ENCODE data around the gene DRG1. TPM values are rescaled to one million over a fixed set of nuclear protein-coding genes. Genes with fewer than 3 reads are reported as not detected.

The DRG1 gene
- total and polyA plus RNA-seq, 2 experiments from 2014 or later, result 63.9 to 87.6 TPM

DNA sequence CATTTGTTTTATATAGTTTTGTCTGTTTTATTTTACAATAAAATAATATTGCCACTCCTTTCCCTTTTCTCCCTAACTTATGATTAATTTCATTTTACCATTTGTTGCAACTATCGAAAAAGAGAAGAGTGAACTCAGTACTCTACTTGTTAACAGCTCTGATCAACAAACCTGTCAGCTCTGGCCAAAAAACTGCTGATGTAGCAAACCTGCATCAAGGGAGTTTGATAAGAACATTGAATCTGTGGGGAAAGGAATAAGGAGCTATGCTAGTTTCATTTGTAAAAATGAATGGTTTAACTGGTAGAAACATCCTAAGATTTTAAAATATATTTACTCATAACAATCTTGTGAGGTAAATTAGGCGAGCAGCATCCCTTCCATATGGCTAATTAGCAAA is 47.4 kb downstream of the DRG1 start:
- Histone ChIP-seq H3K27ac (ENCODE audit: low read depth) (no peak overlapping the region), H3K4me1 (ENCODE audit: insufficient read depth) (no peaks in the 10 kb centered on the region), H3K79me2 (replicated peaks; ENCODE audit: insufficient read depth) (no peaks in the 10 kb centered on the region), H3F3A (replicated peaks; ENCODE audit: low read depth) (peaks cover 9% of the 10 kb centered on the region; the same call in 1 of the 2 replicates), H3K36me3 (ENCODE audit: insufficient read depth) (peaks cover 8% of the 10 kb centered on the region), H4K20me1 (replicated peaks; ENCODE audit: insufficient read depth) (peaks cover 4% of the 10 kb centered on the region; the same call in 1 of the 2 replicates), H3K4me2 (no peak overlapping the region), H3K9me2 (ENCODE audit: insufficient read depth) (no peaks in the 10 kb centered on the region), H3K4me3 (no peak overlapping the region), H3K27me3 (ENCODE audit: insufficient read depth) (no peaks in the 10 kb centered on the region), H2AFZ (no peak overlapping the region)
- DNase-seq (ENCODE audit: low spot score), result no peak
- H3K27me3 Mint-ChIP-seq (ENCODE audit: insufficient read depth, low read depth, poor library complexity), result no peaks in the 10 kb centered on the region
- H3K4me3 Mint-ChIP-seq, result no peak overlapping the region
- no peak for ATAC-seq
- H3K27ac Mint-ChIP-seq, result no peak overlapping the region
- TF ChIP-seq ZNF331 (CRISPR knock-in tag; IDR thresholded peaks at IDR 0.05; ENCODE audit: low read depth), result no peak
- TF ChIP-seq, protein P1, sequence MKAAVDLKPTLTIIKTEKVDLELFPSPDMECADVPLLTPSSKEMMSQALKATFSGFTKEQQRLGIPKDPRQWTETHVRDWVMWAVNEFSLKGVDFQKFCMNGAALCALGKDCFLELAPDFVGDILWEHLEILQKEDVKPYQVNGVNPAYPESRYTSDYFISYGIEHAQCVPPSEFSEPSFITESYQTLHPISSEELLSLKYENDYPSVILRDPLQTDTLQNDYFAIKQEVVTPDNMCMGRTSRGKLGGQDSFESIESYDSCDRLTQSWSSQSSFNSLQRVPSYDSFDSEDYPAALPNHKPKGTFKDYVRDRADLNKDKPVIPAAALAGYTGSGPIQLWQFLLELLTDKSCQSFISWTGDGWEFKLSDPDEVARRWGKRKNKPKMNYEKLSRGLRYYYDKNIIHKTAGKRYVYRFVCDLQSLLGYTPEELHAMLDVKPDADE (IDR thresholded peaks at IDR 0.05), result no peak
- H3K9me3 Mint-ChIP-seq, result no peaks in the 10 kb centered on the region
- H3K4me1 Mint-ChIP-seq, result no peaks in the 10 kb centered on the region
- peaks cover 23% of the 10 kb centered on the region for H3K36me3 Mint-ChIP-seq (ENCODE audit: low read depth)

- Mint-ChIP-seq H3K9me3 (no peaks in the 10 kb centered on the region), H3K4me3 (no peak overlapping the region), H3K36me3 (ENCODE audit: low read depth) (peaks cover 17% of the 10 kb centered on the region), H3K27me3 (ENCODE audit: insufficient read depth, low read depth, poor library complexity) (no peaks in the 10 kb centered on the region), H3K4me1 (no peaks in the 10 kb centered on the region), H3K27ac (no peak overlapping the region)
- DNase-seq (ENCODE audit: low spot score) (no peak), ATAC-seq (no peak)
- H3K4me1 ChIP-seq (ENCODE audit: insufficient read depth), result no peaks in the 10 kb centered on the region
- H2AFZ ChIP-seq, result no peak overlapping the region
- no peaks in the 10 kb centered on the region for H3K79me2 ChIP-seq (replicated peaks; ENCODE audit: insufficient read depth)
- H3K4me2 ChIP-seq, result no peak overlapping the region
- peaks cover 10% of the 10 kb centered on the region; the same call in 1 of the 2 replicates for H3F3A ChIP-seq (replicated peaks; ENCODE audit: low read depth)
- H3K36me3 ChIP-seq (ENCODE audit: insufficient read depth), result peaks cover 7% of the 10 kb centered on the region
- no peaks in the 10 kb centered on the region for H3K9me2 ChIP-seq (ENCODE audit: insufficient read depth)
- H4K20me1 ChIP-seq (replicated peaks; ENCODE audit: insufficient read depth), result peaks cover 5% of the 10 kb centered on the region; the same call in 1 of the 2 replicates
- no peak overlapping the region for H3K27ac ChIP-seq (ENCODE audit: low read depth)
- no peaks in the 10 kb centered on the region for H3K27me3 ChIP-seq (ENCODE audit: insufficient read depth)
- no peak overlapping the region for H3K4me3 ChIP-seq
- TF ChIP-seq, protein P2, sequence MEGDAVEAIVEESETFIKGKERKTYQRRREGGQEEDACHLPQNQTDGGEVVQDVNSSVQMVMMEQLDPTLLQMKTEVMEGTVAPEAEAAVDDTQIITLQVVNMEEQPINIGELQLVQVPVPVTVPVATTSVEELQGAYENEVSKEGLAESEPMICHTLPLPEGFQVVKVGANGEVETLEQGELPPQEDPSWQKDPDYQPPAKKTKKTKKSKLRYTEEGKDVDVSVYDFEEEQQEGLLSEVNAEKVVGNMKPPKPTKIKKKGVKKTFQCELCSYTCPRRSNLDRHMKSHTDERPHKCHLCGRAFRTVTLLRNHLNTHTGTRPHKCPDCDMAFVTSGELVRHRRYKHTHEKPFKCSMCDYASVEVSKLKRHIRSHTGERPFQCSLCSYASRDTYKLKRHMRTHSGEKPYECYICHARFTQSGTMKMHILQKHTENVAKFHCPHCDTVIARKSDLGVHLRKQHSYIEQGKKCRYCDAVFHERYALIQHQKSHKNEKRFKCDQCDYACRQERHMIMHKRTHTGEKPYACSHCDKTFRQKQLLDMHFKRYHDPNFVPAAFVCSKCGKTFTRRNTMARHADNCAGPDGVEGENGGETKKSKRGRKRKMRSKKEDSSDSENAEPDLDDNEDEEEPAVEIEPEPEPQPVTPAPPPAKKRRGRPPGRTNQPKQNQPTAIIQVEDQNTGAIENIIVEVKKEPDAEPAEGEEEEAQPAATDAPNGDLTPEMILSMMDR (conservative IDR thresholded peaks at IDR 0.05; ENCODE audit: low read depth in 2 of 2), result no peak
- no peak for TF ChIP-seq CREB1 (CRISPR knock-in tag; IDR thresholded peaks at IDR 0.05; ENCODE audit: low read depth)
- no peak for TF ChIP-seq REST (IDR thresholded peaks at IDR 0.05; ENCODE audit: unreplicated experiment)
- no peak for TF ChIP-seq ZNF462 (CRISPR knock-in tag; IDR thresholded peaks at IDR 0.05)
- no peak for TF ChIP-seq EZH2 (IDR thresholded peaks at IDR 0.05; ENCODE audit: low read depth, unreplicated experiment)
- no peak for TF ChIP-seq ZNF114 (CRISPR knock-in tag; IDR thresholded peaks at IDR 0.05)
- TF ChIP-seq STAT1 (IDR thresholded peaks at IDR 0.05; ENCODE audit: unreplicated experiment), result no peak
- TF ChIP-seq JUNB (IDR thresholded peaks at IDR 0.05; ENCODE audit: unreplicated experiment), result no peak
Observed at GRCh38 chr22:31447337-31447736, 47.9 kb downstream of the DRG1 start.

Measured in GM23338 (cell line).